Keratinocyte (primary cell): Measurements from ENCODE around the gene ASB4. TPM values are rescaled to one million over a fixed set of nuclear protein-coding genes. Genes with fewer than 3 reads are reported as not detected.

Experiments used
- DNase-seq: peaks from one replicate; pipeline ENCODE4 v3.0.0-alpha.2; 2011; ENCODE audit warnings: low read depth, missing footprints, low spot score
- FAIRE-seq: peaks from 2 replicates; lab custom pipeline; 2011; peaks lifted over from hg19 to GRCh38; lab: Jason Lieb, UNC
- H2AFZ ChIP-seq: 2 replicates; pipeline ENCODE4 v1.6.0; 2012; ENCODE audit warnings: low read length, control low read depth, inconsistent platforms; ENCODE audit not compliant: control insufficient read depth
- H3K27ac ChIP-seq: 2 replicates; pipeline ENCODE4 v1.5.1; 2011; ENCODE audit warnings: low read length; ENCODE audit not compliant: control insufficient read depth, insufficient read depth
- H3K27me3 ChIP-seq: 3 replicates; pipeline ENCODE4 v1.6.0; 2011; ENCODE audit warnings: low read length; ENCODE audit not compliant: control insufficient read depth, insufficient read depth; ENCODE audit errors: extremely low read depth
- H3K36me3 ChIP-seq, 2 experiments: 2 replicates in 1 of 2; 3 replicates in 1 of 2; pipeline ENCODE4 v1.5.1; 2011; ENCODE audit warnings: low read length in 2 of 2, mild to moderate bottlenecking in 1 of 2; ENCODE audit not compliant: control insufficient read depth in 2 of 2, insufficient read depth in 2 of 2; ENCODE audit errors: extremely low read depth in 1 of 2
- H3K4me1 ChIP-seq: 3 replicates; pipeline ENCODE4 v1.5.1; 2011; ENCODE audit warnings: low read length; ENCODE audit not compliant: control insufficient read depth, insufficient read depth; ENCODE audit errors: extremely low read depth
- H3K4me2 ChIP-seq: 3 replicates; pipeline ENCODE4 v1.6.0; 2011; ENCODE audit warnings: low read depth, low read length; ENCODE audit not compliant: control insufficient read depth, insufficient read depth; ENCODE audit errors: extremely low read depth
- H3K4me3 ChIP-seq, 3 experiments: fragments of 200-600 bp in 1 of 3; sonication (generic) in 1 of 3; 2 replicates in 2 of 3; 3 replicates in 1 of 3; pipeline ENCODE4 v1.5.1; 2011 to 2016; ENCODE audit warnings: low read length in 3 of 3, mild to moderate bottlenecking in 3 of 3, control low read depth in 2 of 3, inconsistent platforms in 1 of 3, low read depth in 1 of 3, mixed read lengths in 1 of 3, mixed run types in 1 of 3, moderate library complexity in 1 of 3; ENCODE audit not compliant: control insufficient read depth in 2 of 3, insufficient read depth in 2 of 3; ENCODE audit errors: extremely low read depth in 1 of 3
- H3K79me2 ChIP-seq: 2 replicates; pipeline ENCODE4 v1.6.0; 2012; ENCODE audit warnings: low read length; ENCODE audit not compliant: control insufficient read depth, insufficient read depth
- H3K9ac ChIP-seq: 3 replicates; pipeline ENCODE4 v1.6.0; 2011; ENCODE audit warnings: low read length; ENCODE audit not compliant: control insufficient read depth, insufficient read depth; ENCODE audit errors: extremely low read depth
- H3K9me1 ChIP-seq: 3 replicates; pipeline ENCODE4 v1.6.0; 2011; ENCODE audit warnings: low read length; ENCODE audit not compliant: control insufficient read depth, insufficient read depth; ENCODE audit errors: extremely low read depth
- H3K9me3 ChIP-seq: 2 replicates; pipeline ENCODE4 v1.5.1; 2012; ENCODE audit warnings: low read depth, low read length; ENCODE audit not compliant: control insufficient read depth
- H4K20me1 ChIP-seq: 3 replicates; pipeline ENCODE4 v1.6.0; 2011; ENCODE audit warnings: low read length; ENCODE audit not compliant: control insufficient read depth, insufficient read depth; ENCODE audit errors: extremely low read depth
- CTCF ChIP-seq, 3 experiments: IDR thresholded peaks in 1 of 3; conservative IDR thresholded peaks in 1 of 3; optimal IDR thresholded peaks in 1 of 3; 2 replicates in 2 of 3; 3 replicates in 1 of 3; pipeline versions ENCODE3 to v1.5.1; 2011; ENCODE audit warnings: low read length in 3 of 3, mild to moderate bottlenecking in 3 of 3, moderate library complexity in 2 of 3, control low read depth in 1 of 3, inconsistent platforms in 1 of 3; ENCODE audit not compliant: insufficient read depth in 2 of 3; ENCODE audit errors: extremely low read depth in 1 of 3
- EZH2 ChIP-seq: IDR thresholded peaks from one replicate; pipeline ENCODE4 v1.6.1; 2012; ENCODE audit warnings: inconsistent platforms, mild to moderate bottlenecking, low read length, moderate library complexity
- dilution Hi-C: fragments of 300-500 bp; cut with MboI; formaldehyde crosslinking; loops from one replicate; pipeline ENCODE4 v1.7.0; 2020; ENCODE audit warnings: low sequenced_read_pairs; ENCODE audit not compliant: extremely low pct_ligation_motif_present
- polyA plus RNA-seq, 5 experiments: library from polyadenylated mRNA; depleted of rRNA in 3 of 5; stranded (reverse) in 3 of 5; stranded (forward) in 1 of 5; unstranded in 1 of 5; fragments of >200 nt; gene quantifications; 1 replicate in 1 of 5; 2 replicates in 3 of 5; 3 replicates in 1 of 5; pipeline versions ENCODE4 v1.2.1 to v1.2.3, GENCODE V29; 2011 to 2012; ENCODE audit warnings: missing spikeins in 2 of 5, low read depth in 1 of 5, low replicate concordance in 1 of 5

Gene ASB4
- polyA plus RNA-seq, 1 donor (not counting 4 experiments of a cell fraction or from before 2014, with no cell fraction given), result not detected

- no peaks in the 10 kb centered on the region for H3K9me3 ChIP-seq
- no peaks in the 10 kb centered on the region for H3K9me1 ChIP-seq
- no peaks in the 10 kb centered on the region for H3K36me3 ChIP-seq
- FAIRE-seq (no peak), DNase-seq (no peak)
- dilution Hi-C loops, result no loop called here
- no peak overlapping the region for H3K4me2 ChIP-seq
- H3K4me3 ChIP-seq, result no peak overlapping the region
- H3K9ac ChIP-seq, result no peak overlapping the region
- no peaks in the 10 kb centered on the region for H4K20me1 ChIP-seq
- no peak overlapping the region for H2AFZ ChIP-seq
- H3K79me2 ChIP-seq, result no peaks in the 10 kb centered on the region
- no peak overlapping the region for H3K27ac ChIP-seq
- no peaks in the 10 kb centered on the region for H3K27me3 ChIP-seq
- TF ChIP-seq CTCF (optimal IDR thresholded peaks at IDR 0.05 in 1 of 3, IDR thresholded peaks at IDR 0.05 in 1 of 3, conservative IDR thresholded peaks at IDR 0.05 in 1 of 3; ENCODE audit: extremely low read depth in 1 of 3, insufficient read depth in 2 of 3, low read length in 3 of 3) (no peak), EZH2 (no peak)
- H3K4me1 ChIP-seq, result no peaks in the 10 kb centered on the region
Observed at GRCh38 chr7:95578299-95578855, 92.6 kb downstream of the ASB4 start.

DNA sequence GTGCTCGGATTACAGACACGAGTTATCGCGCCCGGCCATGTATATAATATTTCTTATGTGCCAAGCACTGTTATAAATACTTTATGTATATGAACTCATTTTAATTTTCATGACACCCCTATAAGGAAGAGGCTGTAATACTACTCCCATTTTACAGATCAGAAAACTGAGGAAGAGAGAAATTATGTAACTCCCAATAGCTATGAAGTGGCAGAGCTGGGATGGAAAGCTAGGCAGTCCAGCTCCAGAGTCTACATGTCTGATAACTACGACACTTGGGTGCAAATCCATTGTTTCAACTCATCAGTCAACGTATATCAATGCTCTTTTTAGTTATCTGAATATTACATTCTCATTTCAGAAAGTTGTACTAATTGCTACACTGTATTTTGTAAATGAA, 93.6 kb downstream of the ASB4 start:
- H3K27ac ChIP-seq, result no peak overlapping the region
- DNase-seq (no peak), FAIRE-seq (no peak)
- H3K9ac ChIP-seq, result no peak overlapping the region
- no peak overlapping the region for H3K4me2 ChIP-seq
- H3K4me1 ChIP-seq, result no peaks in the 10 kb centered on the region
- no peaks in the 10 kb centered on the region for H3K27me3 ChIP-seq
- no peak overlapping the region for H3K4me3 ChIP-seq
- no peaks in the 10 kb centered on the region for H4K20me1 ChIP-seq
- TF ChIP-seq EZH2, result no peak
- TF ChIP-seq CTCF (optimal IDR thresholded peaks at IDR 0.05 in 1 of 3, IDR thresholded peaks at IDR 0.05 in 1 of 3, conservative IDR thresholded peaks at IDR 0.05 in 1 of 3; ENCODE audit: extremely low read depth in 1 of 3, insufficient read depth in 2 of 3, low read length in 3 of 3), result no peak
- dilution Hi-C loops, result no loop called here
- no peaks in the 10 kb centered on the region for H3K79me2 ChIP-seq
- H3K9me3 ChIP-seq, result no peaks in the 10 kb centered on the region
- no peaks in the 10 kb centered on the region for H3K36me3 ChIP-seq
- no peak overlapping the region for H2AFZ ChIP-seq
- no peaks in the 10 kb centered on the region for H3K9me1 ChIP-seq
